GM19023 (cell line): Measurements from ENCODE around the gene MAD1L1.
"Not testable (repeated sequence)": the region's sequence is repeated elsewhere in the genome, so short reads cannot be mapped to it uniquely, and the experiment has no call there.

Source experiments
- ATAC-seq: cut with Tn5 transposase; IDR thresholded peaks from one replicate; pipeline ENCODE4 v1.9.1; 2021; ENCODE audit warnings: mild to moderate bottlenecking, moderate library complexity; ENCODE audit not compliant: unreplicated experiment

The MAD1L1 gene

GRCh38 chr7:2232766-2233520, at the start of gene MAD1L1:
TSS of gene MAD1L1 (minus strand) at chr7:2232945. CDS start at chr7:2230133, 2,812 bp downstream.
- peak; percentile 74 for ATAC-seq

GRCh38 chr7:2282185-2282751, 49.5 kb upstream of the MAD1L1 start:
- no peak for ATAC-seq

- no peak for ATAC-seq
Measured at GRCh38 chr7:2281541-2281940, 48.8 kb upstream of the MAD1L1 start.

GRCh38 chr7:2280424-2280823, 47.7 kb upstream of the MAD1L1 start:
- no peak for ATAC-seq

- no peak for ATAC-seq
Measured at GRCh38 chr7:2279896-2280295, 47.2 kb upstream of the MAD1L1 start.

GRCh38 chr7:2278026-2278425, 45.3 kb upstream of the MAD1L1 start:
- ATAC-seq, result no peak

GRCh38 chr7:2276107-2276506, 43.4 kb upstream of the MAD1L1 start:
- no peak for ATAC-seq

- no peak for ATAC-seq
Measured at GRCh38 chr7:2275101-2275500, 42.4 kb upstream of the MAD1L1 start.

- ATAC-seq, result no peak
Measured at GRCh38 chr7:2274666-2275065, 41.9 kb upstream of the MAD1L1 start.

- no peak for ATAC-seq
Measured at GRCh38 chr7:2273866-2274265, 41.1 kb upstream of the MAD1L1 start.

- no peak for ATAC-seq
Measured at GRCh38 chr7:2272031-2272430, 39.3 kb upstream of the MAD1L1 start.

- ATAC-seq, result no peak
Measured at GRCh38 chr7:2271273-2272026, 38.7 kb upstream of the MAD1L1 start.

GRCh38 chr7:2270495-2270894, 37.8 kb upstream of the MAD1L1 start:
- ATAC-seq, result no peak

GRCh38 chr7:2269991-2270460, 37.3 kb upstream of the MAD1L1 start:
- ATAC-seq, result no peak

- not testable (repeated sequence) for ATAC-seq
Measured at GRCh38 chr7:2269089-2269990, 36.6 kb upstream of the MAD1L1 start.

GRCh38 chr7:2266911-2267310, 34.2 kb upstream of the MAD1L1 start:
- no peak for ATAC-seq

- no peak for ATAC-seq
Measured at GRCh38 chr7:2264158-2264557, 31.4 kb upstream of the MAD1L1 start.

- no peak for ATAC-seq
Measured at GRCh38 chr7:2263176-2263575, 30.4 kb upstream of the MAD1L1 start.

- no peak for ATAC-seq
Measured at GRCh38 chr7:2261611-2262010, 28.9 kb upstream of the MAD1L1 start.

GRCh38 chr7:2260820-2261219, 28.1 kb upstream of the MAD1L1 start:
- ATAC-seq, result no peak

- ATAC-seq, result peak; percentile 6
Measured at GRCh38 chr7:2259480-2259879, 26.7 kb upstream of the MAD1L1 start.
